GM12874 (cell line): Measurements from ENCODE around the gene THRB.

ENCODE experiments used
- CTCF ChIP-seq: IDR thresholded peaks from 2 replicates; pipeline ENCODE4 v1.5.1; 2011; ENCODE audit warnings: low read depth, mild to moderate bottlenecking, control low read depth, low read length, moderate library complexity; ENCODE audit not compliant: insufficient read depth

Gene THRB

GRCh38 chr3:24162929-24163328 is 331.7 kb downstream of the THRB start:
- TF ChIP-seq CTCF = no peak

- TF ChIP-seq CTCF = no peak
Measured at GRCh38 chr3:24161841-24162240, 332.8 kb downstream of the THRB start.

- no peak for TF ChIP-seq CTCF
Measured at GRCh38 chr3:24160424-24161095, 334.1 kb downstream of the THRB start.

GRCh38 chr3:24158761-24159454 is 335.7 kb downstream of the THRB start:
- TF ChIP-seq CTCF = no peak

GRCh38 chr3:24157106-24157505 is 337.5 kb downstream of the THRB start:
- no peak for TF ChIP-seq CTCF

GRCh38 chr3:24156466-24156865 is 338.2 kb downstream of the THRB start:
- no peak for TF ChIP-seq CTCF

- no peak for TF ChIP-seq CTCF
Measured at GRCh38 chr3:24155276-24155675, 339.4 kb downstream of the THRB start.
